HG03469 (cell line): ENCODE measurements around the gene STK11IP.
A peak's percentile ranks its signal among the peaks of the same experiment; 100 is the strongest.

Source experiments
- ATAC-seq: cut with Tn5 transposase; IDR thresholded peaks from one replicate; pipeline ENCODE4 v1.9.1; 2021; ENCODE audit warnings: mild to moderate bottlenecking, moderate library complexity, moderate number of reproducible peaks; ENCODE audit not compliant: unreplicated experiment

STK11IP gene

GRCh38 chr2:219597552-219598307, at the start of gene STK11IP:
TSS of gene STK11IP (plus strand) at chr2:219597857. CDS start at chr2:219598120, 263 bp downstream.
- peak; percentile 77 for ATAC-seq

- ATAC-seq: no peak
Observed at GRCh38 chr2:219548990-219549389, 48.7 kb upstream of the STK11IP start.

- ATAC-seq: no peak
Observed at GRCh38 chr2:219549619-219550018, 48.0 kb upstream of the STK11IP start.

GRCh38 chr2:219551441-219552381, 45.9 kb upstream of the STK11IP start:
- peak; percentile 8 for ATAC-seq

- ATAC-seq: peak; percentile 77
Observed at GRCh38 chr2:219552382-219553167, 45.1 kb upstream of the STK11IP start.

GRCh38 chr2:219553168-219553417, 44.6 kb upstream of the STK11IP start:
- no peak for ATAC-seq

GRCh38 chr2:219553463-219553963, 44.1 kb upstream of the STK11IP start:
- ATAC-seq: no peak

- no peak for ATAC-seq
Observed at GRCh38 chr2:219554350-219554749, 43.3 kb upstream of the STK11IP start.

- ATAC-seq: no peak
Observed at GRCh38 chr2:219555956-219556355, 41.7 kb upstream of the STK11IP start.

GRCh38 chr2:219556413-219556812, 41.2 kb upstream of the STK11IP start:
- no peak for ATAC-seq

- ATAC-seq: no peak
Observed at GRCh38 chr2:219557320-219557719, 40.3 kb upstream of the STK11IP start.

- ATAC-seq: no peak
Observed at GRCh38 chr2:219557791-219558785, 39.6 kb upstream of the STK11IP start.

- no peak for ATAC-seq
Observed at GRCh38 chr2:219559156-219559915, 38.3 kb upstream of the STK11IP start.

GRCh38 chr2:219560037-219560892, 37.4 kb upstream of the STK11IP start:
- no peak for ATAC-seq

GRCh38 chr2:219560893-219561178, 36.8 kb upstream of the STK11IP start:
- no peak for ATAC-seq

GRCh38 chr2:219561179-219562048, 36.2 kb upstream of the STK11IP start:
- no peak for ATAC-seq
